ENCODE data around the gene MYH14.

Gene MYH14

DNA sequence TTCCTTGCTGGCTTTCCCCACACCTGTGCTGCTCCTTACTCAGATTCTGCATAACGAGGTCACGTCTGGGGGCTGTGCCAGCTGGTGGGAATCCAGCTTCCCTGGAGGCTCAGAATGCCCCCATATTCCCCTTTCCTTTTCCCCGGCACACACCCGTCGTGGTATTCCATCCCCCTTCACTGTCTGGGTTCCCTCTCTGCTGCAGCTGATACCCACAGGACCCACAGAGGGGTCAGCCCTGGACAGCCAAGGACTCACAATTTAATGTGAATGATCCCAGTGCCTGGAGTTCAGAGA lies 4.2 kb upstream of the MYH14 start:
- no peak for DNase-seq (ENCODE audit: low read depth)
- TF ChIP-seq, protein P1, sequence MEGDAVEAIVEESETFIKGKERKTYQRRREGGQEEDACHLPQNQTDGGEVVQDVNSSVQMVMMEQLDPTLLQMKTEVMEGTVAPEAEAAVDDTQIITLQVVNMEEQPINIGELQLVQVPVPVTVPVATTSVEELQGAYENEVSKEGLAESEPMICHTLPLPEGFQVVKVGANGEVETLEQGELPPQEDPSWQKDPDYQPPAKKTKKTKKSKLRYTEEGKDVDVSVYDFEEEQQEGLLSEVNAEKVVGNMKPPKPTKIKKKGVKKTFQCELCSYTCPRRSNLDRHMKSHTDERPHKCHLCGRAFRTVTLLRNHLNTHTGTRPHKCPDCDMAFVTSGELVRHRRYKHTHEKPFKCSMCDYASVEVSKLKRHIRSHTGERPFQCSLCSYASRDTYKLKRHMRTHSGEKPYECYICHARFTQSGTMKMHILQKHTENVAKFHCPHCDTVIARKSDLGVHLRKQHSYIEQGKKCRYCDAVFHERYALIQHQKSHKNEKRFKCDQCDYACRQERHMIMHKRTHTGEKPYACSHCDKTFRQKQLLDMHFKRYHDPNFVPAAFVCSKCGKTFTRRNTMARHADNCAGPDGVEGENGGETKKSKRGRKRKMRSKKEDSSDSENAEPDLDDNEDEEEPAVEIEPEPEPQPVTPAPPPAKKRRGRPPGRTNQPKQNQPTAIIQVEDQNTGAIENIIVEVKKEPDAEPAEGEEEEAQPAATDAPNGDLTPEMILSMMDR (conservative IDR thresholded peaks at IDR 0.05; ENCODE audit: low read depth, low read length), result no peak
- no peak overlapping the region for H3K4me3 ChIP-seq (ENCODE audit: low read length)

DNA sequence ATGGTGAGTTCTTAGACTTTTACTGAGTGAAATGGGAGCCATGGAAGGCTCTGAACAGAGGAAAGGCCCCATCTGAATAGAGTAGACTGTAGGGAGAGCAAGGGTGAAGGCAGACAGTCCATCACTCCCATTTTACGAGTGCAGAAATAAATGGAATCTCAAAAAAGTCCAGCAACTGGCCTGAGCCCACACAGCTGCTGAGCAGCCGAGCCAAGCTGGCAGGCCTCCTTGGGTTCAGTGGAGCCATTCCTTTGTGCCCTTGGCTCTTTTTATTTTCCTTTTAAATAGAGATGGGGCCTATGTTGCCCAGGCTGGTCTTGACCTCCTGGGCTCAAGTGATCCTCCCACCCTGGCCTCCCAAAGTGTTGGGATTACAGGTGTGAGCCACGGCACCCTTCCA lies 1.0 kb upstream of the MYH14 start:
- no peak for DNase-seq (ENCODE audit: low read depth)
- TF ChIP-seq, protein P1 (conservative IDR thresholded peaks at IDR 0.05; ENCODE audit: low read depth, low read length), result no peak
- H3K4me3 ChIP-seq (ENCODE audit: low read length), result no peak overlapping the region

DNA sequence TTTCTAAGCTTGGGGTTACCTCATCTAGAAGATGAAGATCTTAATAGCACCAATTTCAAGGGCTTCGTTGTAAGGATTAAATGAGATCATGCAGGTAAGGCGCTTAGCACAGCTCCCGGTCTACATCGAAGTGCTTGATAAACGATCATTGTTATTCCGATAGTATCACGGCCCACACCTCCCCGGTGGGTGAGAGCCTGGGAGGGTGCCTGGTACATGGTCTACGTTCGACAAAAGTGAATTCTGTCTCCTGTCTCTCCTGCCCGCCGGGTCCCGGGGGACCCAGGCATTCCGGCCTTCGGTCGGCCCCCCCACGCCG lies 501 bp upstream of the MYH14 start:
- no peak for DNase-seq (ENCODE audit: low read depth)
- TF ChIP-seq, protein P1 (conservative IDR thresholded peaks at IDR 0.05; ENCODE audit: low read depth, low read length), result no peak
- peak overlapping the region; percentile 37 for H3K4me3 ChIP-seq (ENCODE audit: low read length)

DNA sequence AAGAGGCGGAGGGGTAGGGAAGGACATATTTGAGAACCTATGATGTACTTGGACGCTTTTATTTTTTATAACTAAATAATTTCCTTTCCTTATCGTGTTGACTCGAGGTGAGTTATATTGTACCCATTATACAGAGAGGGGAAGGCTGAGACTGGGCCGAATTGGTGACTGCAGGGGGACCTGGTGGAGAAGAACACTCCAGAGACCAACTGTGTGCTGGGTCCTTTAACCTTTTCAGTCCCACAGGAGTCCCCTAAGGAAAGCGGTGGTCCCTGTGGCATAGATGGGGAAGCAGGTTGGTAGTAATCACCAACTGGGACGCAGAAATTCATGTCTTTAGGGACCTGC lies 633 bp downstream of the MYH14 start:
- TF ChIP-seq, protein P1 (conservative IDR thresholded peaks at IDR 0.05; ENCODE audit: low read depth, low read length), result no peak
- peak overlapping the region; percentile 46 for H3K4me3 ChIP-seq (ENCODE audit: low read length)
- DNase-seq (ENCODE audit: low read depth), result no peak

DNA sequence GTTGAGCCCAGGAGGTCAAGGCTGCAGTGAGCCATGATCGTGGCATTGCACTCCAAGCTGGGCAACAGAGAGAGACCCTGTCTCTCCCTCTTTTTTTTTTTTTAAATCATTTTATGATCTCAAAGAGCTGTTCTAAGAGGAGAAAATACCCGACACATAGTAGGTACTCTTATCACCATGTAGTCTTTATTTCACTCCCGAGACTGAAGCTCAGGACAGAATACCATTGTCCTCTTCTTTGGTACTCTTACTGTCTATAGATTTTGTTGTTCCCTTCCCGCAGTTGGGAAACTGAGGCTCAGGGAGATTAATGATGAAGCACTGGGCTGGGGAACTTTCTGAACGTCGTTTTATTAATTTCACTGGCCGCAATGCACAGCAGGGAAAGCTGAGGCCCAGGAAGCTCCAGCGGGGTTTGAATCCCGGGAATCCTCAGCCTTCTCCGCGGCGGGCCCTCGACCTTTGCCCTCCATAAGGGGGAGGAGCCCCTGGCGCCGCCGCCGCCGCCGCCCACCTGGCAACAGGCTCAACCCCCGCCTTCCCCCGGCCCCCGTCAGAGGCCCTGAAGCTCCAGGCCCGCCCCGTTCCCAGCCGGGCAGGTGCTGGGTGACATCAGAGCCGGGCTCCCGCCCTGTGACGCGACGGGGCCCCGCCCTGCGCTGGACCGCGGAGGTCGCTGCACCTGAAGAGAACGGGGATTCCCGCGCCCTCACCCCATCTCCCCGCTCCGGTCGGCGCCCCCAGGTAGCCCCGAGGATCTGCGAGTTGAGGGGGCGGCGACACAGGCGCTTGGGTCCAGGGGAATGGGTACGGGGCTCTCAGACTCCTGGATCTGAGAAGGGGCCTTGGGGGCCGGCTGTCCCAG lies 1.6 kb downstream of the MYH14 start:
- DNase-seq (ENCODE audit: low read depth), result no peak
- TF ChIP-seq, protein P1 (conservative IDR thresholded peaks at IDR 0.05; ENCODE audit: low read depth, low read length), result no peak
- peak overlapping the region; percentile 27 for H3K4me3 ChIP-seq (ENCODE audit: low read length)

DNA sequence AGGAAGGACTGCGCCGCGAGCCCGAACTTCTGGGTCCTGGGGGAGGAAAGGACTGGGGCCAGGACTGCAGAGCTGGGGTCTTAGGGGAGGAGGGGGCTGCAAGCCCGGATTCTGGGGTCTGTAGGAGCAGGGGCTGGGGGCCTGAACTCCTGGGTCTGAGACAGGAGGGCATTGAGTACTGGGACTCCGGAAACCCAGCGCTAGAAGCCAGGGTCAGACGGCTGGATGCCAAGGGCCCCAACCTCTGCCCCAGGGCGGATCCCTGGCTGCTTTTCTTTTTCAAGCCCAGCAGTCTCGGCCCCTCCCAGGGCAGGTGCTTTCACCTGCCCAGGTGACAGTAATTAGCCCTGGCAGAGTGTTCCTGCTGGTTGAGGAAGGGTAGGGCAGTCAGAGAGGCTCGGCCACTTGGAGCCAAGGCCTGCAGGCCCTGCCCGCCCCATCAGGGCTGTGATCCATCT lies 2.3 kb downstream of the MYH14 start:
- H3K4me3 ChIP-seq (ENCODE audit: low read length), result no peak overlapping the region
- DNase-seq (ENCODE audit: low read depth), result no peak

DNA sequence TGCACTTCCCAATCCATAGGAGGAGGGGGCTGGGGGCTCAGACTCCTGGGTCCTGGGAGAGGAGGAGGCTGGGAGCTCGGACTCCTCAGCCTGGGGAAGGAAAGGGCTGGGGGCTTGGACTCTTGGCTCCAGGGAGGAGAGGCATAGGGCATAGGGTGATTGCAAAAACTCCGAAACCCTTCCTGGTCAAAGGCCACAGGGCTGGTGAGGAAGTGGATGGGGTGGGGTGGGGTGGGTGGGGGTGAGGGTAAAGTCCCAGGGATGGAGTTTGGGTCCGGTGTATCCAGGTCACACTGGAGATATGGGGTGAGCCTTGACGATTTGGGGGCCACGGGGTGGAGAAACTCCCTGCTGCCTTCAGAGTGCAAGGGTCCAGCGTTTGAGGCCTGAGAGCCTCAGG lies 2.8 kb downstream of the MYH14 start:
- DNase-seq (ENCODE audit: low read depth), result no peak
- H3K4me3 ChIP-seq (ENCODE audit: low read length), result no peak overlapping the region
- TF ChIP-seq, protein P1 (conservative IDR thresholded peaks at IDR 0.05; ENCODE audit: low read depth, low read length), result no peak

More for the DNA sequence above, 2.3 kb downstream of the MYH14 start:
- TF ChIP-seq, protein P1 (conservative IDR thresholded peaks at IDR 0.05; ENCODE audit: low read depth, low read length), result no peak

Data from retinal pigment epithelial cell (primary cell).